Panc1 (cell line): ENCODE measurements around the gene TMC7.

Source experiments
- CTCF ChIP-seq: fragments of 450-650 bp; IDR thresholded peaks from 2 replicates; pipeline ENCODE4 v1.5.1; 2017; ENCODE audit warnings: mild to moderate bottlenecking
- POLR2AphosphoS5 ChIP-seq: IDR thresholded peaks from 2 replicates; pipeline ENCODE4 v1.6.1; 2012; ENCODE audit warnings: mild to moderate bottlenecking, low read depth, low read length, moderate library complexity
- REST ChIP-seq, 2 experiments: IDR thresholded peaks; 2 replicates each; pipeline ENCODE4 v1.6.1; 2011 to 2012; ENCODE audit warnings: low read depth in 2 of 2, control low read depth in 1 of 2, low read length in 1 of 2, mild to moderate bottlenecking in 1 of 2, moderate library complexity in 1 of 2; ENCODE audit not compliant: insufficient read depth in 1 of 2
- SIN3A ChIP-seq: IDR thresholded peaks from 2 replicates; pipeline ENCODE4 v1.6.1; 2012; ENCODE audit warnings: low read depth, mild to moderate bottlenecking, low read length, moderate library complexity, borderline replicate concordance; ENCODE audit not compliant: insufficient read depth
- TCF7L2 ChIP-seq: IDR thresholded peaks from 2 replicates; pipeline ENCODE4 v1.6.1; 2011; ENCODE audit warnings: mild to moderate bottlenecking, low read depth, low read length, inconsistent platforms

- TF ChIP-seq CTCF (peak; percentile 100), POLR2AphosphoS5 (peak; percentile 50; the same call in 1 of the 2 replicates), SIN3A (peak; percentile 93; the same call in 1 of the 2 replicates), REST (IDR thresholded peaks at IDR 0.05; ENCODE audit: insufficient read depth in 1 of 2, low read depth in 2 of 2, low read length in 1 of 2) (no peak), TCF7L2 (peak; percentile 68)
Measured at GRCh38 chr16:18983565-18984434, at the start of gene TMC7.
